Spinal cord (tissue), 10 donors: ENCODE results near the gene SPAG4. TPM values are rescaled to one million over a fixed set of nuclear protein-coding genes. Genes with fewer than 3 reads are reported as not detected.

Experiments used
- DNase-seq, 6 donors: peaks; one replicate each; pipeline versions ENCODE4 v3.0.0 to v3.0.0-alpha.2; 2013 to 2015; ENCODE audit warnings: low spot score in 6 of 6, low read depth in 4 of 6
- H3K27ac ChIP-seq: one replicate; pipeline ENCODE4 v1.5.1; 2013; ENCODE audit warnings: low read depth, low read length, control low read depth
- H3K27me3 ChIP-seq: one replicate; pipeline ENCODE4 v1.6.1; 2013; ENCODE audit warnings: low read length; ENCODE audit not compliant: control insufficient read depth, insufficient read depth
- H3K36me3 ChIP-seq: one replicate; pipeline ENCODE4 v1.6.1; 2013; ENCODE audit warnings: low read length; ENCODE audit not compliant: control insufficient read depth, insufficient read depth
- H3K4me1 ChIP-seq: one replicate; pipeline ENCODE4 v1.6.1; 2013; ENCODE audit warnings: low read length; ENCODE audit not compliant: control insufficient read depth, insufficient read depth
- H3K4me3 ChIP-seq: one replicate; pipeline ENCODE4 v1.5.1; 2013; ENCODE audit warnings: low read depth, low read length, control low read depth
- H3K9me3 ChIP-seq: one replicate; pipeline ENCODE4 v1.6.1; 2013; ENCODE audit warnings: low read length; ENCODE audit not compliant: control insufficient read depth, insufficient read depth
- WGBS: methylation state at CpG from one replicate; pipeline ENCODE4 v1.1.5; 2013; ENCODE audit warnings: missing lambda C conversion rate; ENCODE audit not compliant: insufficient coverage; 5-methylcytosine and 5-hydroxymethylcytosine counted together
- polyA plus RNA-seq, 2 donors: library from polyadenylated mRNA; unstranded; fragments of 120-200 nt; gene quantifications; one replicate each; pipeline ENCODE4 v1.2.1, GENCODE V29; 2013; ENCODE audit not compliant: insufficient read length in 2 of 2
- total RNA-seq, 2 donors: library from RNA; depleted of rRNA in 1 of 2; stranded (reverse); fragments of 120-200 nt in 1 of 2; fragments of >200 nt in 1 of 2; gene quantifications; one replicate each; pipeline versions ENCODE4 v1.2.3 to v1.2.4, GENCODE V29; 2013 to 2014
- donor health status: healthy.

The SPAG4 gene
- total and polyA plus RNA-seq, 4 donors: 1.8 to 15.2 (median 6.0) TPM

GRCh38 chr20:35632539-35633115 is 17.0 kb downstream of the SPAG4 start:
- Histone ChIP-seq H3K27ac (no peak overlapping the region), H3K9me3 (no peaks in the 10 kb centered on the region), H3K4me3 (no peak overlapping the region), H3K36me3 (peaks cover 31% of the 10 kb centered on the region), H3K4me1 (no peaks in the 10 kb centered on the region), H3K27me3 (no peaks in the 10 kb centered on the region)
- no peak for DNase-seq
- 96% methylated on average over 11 of the region's 13 CpGs for WGBS

- Histone ChIP-seq H3K9me3 (no peaks in the 10 kb centered on the region), H3K27me3 (no peaks in the 10 kb centered on the region), H3K4me1 (no peaks in the 10 kb centered on the region), H3K4me3 (no peak overlapping the region), H3K27ac (no peak overlapping the region), H3K36me3 (peaks cover 20% of the 10 kb centered on the region)
- DNase-seq: no peak
- WGBS: 96% methylated on average over 4 of the region's 4 CpGs
These were observed 20.0 kb downstream of the SPAG4 start for GRCh38 chr20:35635652-35636051.

- DNase-seq: no peak
- Histone ChIP-seq H3K9me3 (no peaks in the 10 kb centered on the region), H3K27ac (no peak overlapping the region), H3K36me3 (peaks cover 15% of the 10 kb centered on the region), H3K4me1 (no peaks in the 10 kb centered on the region), H3K4me3 (no peak overlapping the region), H3K27me3 (no peaks in the 10 kb centered on the region)
- 88% methylated on average over 1 of the region's 2 CpGs for WGBS
These were observed 20.5 kb downstream of the SPAG4 start for GRCh38 chr20:35636095-35636494.

- Histone ChIP-seq H3K9me3 (no peaks in the 10 kb centered on the region), H3K27ac (no peak overlapping the region), H3K4me1 (no peaks in the 10 kb centered on the region), H3K27me3 (no peaks in the 10 kb centered on the region), H3K36me3 (peaks cover 5% of the 10 kb centered on the region), H3K4me3 (no peak overlapping the region)
- DNase-seq: no peak
- WGBS: 87% methylated on average over 6 of the region's 6 CpGs
These were observed 21.6 kb downstream of the SPAG4 start for GRCh38 chr20:35637276-35637675.

GRCh38 chr20:35638751-35639150 is 23.1 kb downstream of the SPAG4 start:
- Histone ChIP-seq H3K36me3 (no peaks in the 10 kb centered on the region), H3K27ac (no peak overlapping the region)

GRCh38 chr20:35640724-35641123 is 25.1 kb downstream of the SPAG4 start:
- no peak overlapping the region for H3K4me3 ChIP-seq
- H3K27me3 ChIP-seq: no peaks in the 10 kb centered on the region
- no peaks in the 10 kb centered on the region for H3K4me1 ChIP-seq
- no peak overlapping the region for H3K27ac ChIP-seq
- no peaks in the 10 kb centered on the region for H3K9me3 ChIP-seq
- no peak for DNase-seq
- WGBS: 75% methylated on average over 2 of the region's 3 CpGs
- H3K36me3 ChIP-seq: no peaks in the 10 kb centered on the region

More at GRCh38 chr20:35638751-35639150, 23.1 kb downstream of the SPAG4 start:
- WGBS: no CpG with 5 or more reads among the region's 2 CpGs
- Histone ChIP-seq H3K9me3 (no peaks in the 10 kb centered on the region), H3K4me1 (no peaks in the 10 kb centered on the region), H3K27me3 (no peaks in the 10 kb centered on the region), H3K4me3 (no peak overlapping the region)
- DNase-seq: no peak

GRCh38 chr20:35641743-35642142 is 26.1 kb downstream of the SPAG4 start:
- WGBS: 93% methylated on average over 4 of the region's 4 CpGs
- Histone ChIP-seq H3K9me3 (no peaks in the 10 kb centered on the region), H3K36me3 (no peaks in the 10 kb centered on the region), H3K27me3 (no peaks in the 10 kb centered on the region), H3K4me1 (no peaks in the 10 kb centered on the region), H3K27ac (no peak overlapping the region), H3K4me3 (no peak overlapping the region)
- no peak for DNase-seq

GRCh38 chr20:35643045-35643444 is 27.4 kb downstream of the SPAG4 start:
- Histone ChIP-seq H3K4me1 (no peaks in the 10 kb centered on the region), H3K27me3 (no peaks in the 10 kb centered on the region), H3K4me3 (no peak overlapping the region), H3K36me3 (no peaks in the 10 kb centered on the region), H3K9me3 (no peaks in the 10 kb centered on the region), H3K27ac (no peak overlapping the region)
- no peak for DNase-seq
- 100% methylated on average over 1 of the region's 7 CpGs for WGBS

- H3K36me3 ChIP-seq: no peaks in the 10 kb centered on the region
- no peaks in the 10 kb centered on the region for H3K9me3 ChIP-seq
- no peaks in the 10 kb centered on the region for H3K4me1 ChIP-seq
- no peak overlapping the region for H3K4me3 ChIP-seq
- no peak for DNase-seq
- no peak overlapping the region for H3K27ac ChIP-seq
- H3K27me3 ChIP-seq: no peaks in the 10 kb centered on the region
- WGBS: 80% methylated on average over 1 of the region's 2 CpGs
These were observed 29.2 kb downstream of the SPAG4 start for GRCh38 chr20:35644806-35645205.

- Histone ChIP-seq H3K36me3 (peaks cover 11% of the 10 kb centered on the region), H3K4me3 (no peak overlapping the region), H3K4me1 (peaks cover 4% of the 10 kb centered on the region), H3K9me3 (no peaks in the 10 kb centered on the region), H3K27ac (no peak overlapping the region), H3K27me3 (no peaks in the 10 kb centered on the region)
- peak in 2 of 6 donors; percentile 16 to 43 for DNase-seq
These were observed 33.2 kb downstream of the SPAG4 start for GRCh38 chr20:35648836-35649235.
